Measurements from ENCODE around the gene C9.

- TF ChIP-seq, protein P1, sequence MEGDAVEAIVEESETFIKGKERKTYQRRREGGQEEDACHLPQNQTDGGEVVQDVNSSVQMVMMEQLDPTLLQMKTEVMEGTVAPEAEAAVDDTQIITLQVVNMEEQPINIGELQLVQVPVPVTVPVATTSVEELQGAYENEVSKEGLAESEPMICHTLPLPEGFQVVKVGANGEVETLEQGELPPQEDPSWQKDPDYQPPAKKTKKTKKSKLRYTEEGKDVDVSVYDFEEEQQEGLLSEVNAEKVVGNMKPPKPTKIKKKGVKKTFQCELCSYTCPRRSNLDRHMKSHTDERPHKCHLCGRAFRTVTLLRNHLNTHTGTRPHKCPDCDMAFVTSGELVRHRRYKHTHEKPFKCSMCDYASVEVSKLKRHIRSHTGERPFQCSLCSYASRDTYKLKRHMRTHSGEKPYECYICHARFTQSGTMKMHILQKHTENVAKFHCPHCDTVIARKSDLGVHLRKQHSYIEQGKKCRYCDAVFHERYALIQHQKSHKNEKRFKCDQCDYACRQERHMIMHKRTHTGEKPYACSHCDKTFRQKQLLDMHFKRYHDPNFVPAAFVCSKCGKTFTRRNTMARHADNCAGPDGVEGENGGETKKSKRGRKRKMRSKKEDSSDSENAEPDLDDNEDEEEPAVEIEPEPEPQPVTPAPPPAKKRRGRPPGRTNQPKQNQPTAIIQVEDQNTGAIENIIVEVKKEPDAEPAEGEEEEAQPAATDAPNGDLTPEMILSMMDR (conservative IDR thresholded peaks at IDR 0.05; ENCODE audit: low read depth, low read length) = no peak
- TF ChIP-seq RAD21 (IDR thresholded peaks at IDR 0.05; ENCODE audit: low read length) (no peak), MAFK (IDR thresholded peaks at IDR 0.05; ENCODE audit: low read depth, low read length) (no peak), POLR2A (IDR thresholded peaks at IDR 0.05; ENCODE audit: low read depth, low read length) (no peak)
Measured at GRCh38 chr5:39238366-39239105, 125.8 kb downstream of the C9 start.
